Cardiac muscle cell (in vitro differentiated cells and primary cell): ENCODE data around the gene TMEM200B. TPM values are rescaled to one million over a fixed set of nuclear protein-coding genes. Genes with fewer than 3 reads are reported as not detected.
"Not testable (repeated sequence)": the region's sequence is repeated elsewhere in the genome, so short reads cannot be mapped to it uniquely, and the experiment has no call there.

Experiments
- DNase-seq, 2 donors: peaks; one replicate each; pipeline versions ENCODE4 v3.0.0 to v3.0.0-alpha.2; 2010 to 2017; ENCODE audit warnings: low read depth in 1 of 2, low spot score in 1 of 2
- H3K27ac ChIP-seq: fragments of 200-600 bp; sonication (generic); 2 replicates; pipeline ENCODE4 v1.5.1; 2016
- H3K27me3 ChIP-seq: fragments of 200-600 bp; sonication (generic); 2 replicates; pipeline ENCODE4 v1.6.0; 2016; ENCODE audit warnings: control low read depth
- H3K36me3 ChIP-seq: fragments of 200-600 bp; sonication (generic); 2 replicates; pipeline ENCODE4 v1.5.1; 2016; ENCODE audit warnings: control low read depth
- H3K4me1 ChIP-seq: fragments of 200-600 bp; sonication (generic); 2 replicates; pipeline ENCODE4 v1.8.1; 2017; ENCODE audit warnings: low read depth, mild to moderate bottlenecking, mixed run types
- H3K4me3 ChIP-seq: fragments of 200-600 bp; sonication (generic); 2 replicates; pipeline ENCODE4 v1.5.1; 2016; ENCODE audit warnings: mild to moderate bottlenecking
- H3K9me3 ChIP-seq: fragments of 200-600 bp; sonication (generic); 2 replicates; pipeline ENCODE4 v1.5.1; 2017; ENCODE audit warnings: low read depth, mild to moderate bottlenecking, control low read depth
- CTCF ChIP-seq: IDR thresholded peaks from 2 replicates; pipeline ENCODE4 v1.5.1; 2012; ENCODE audit warnings: low read depth, mild to moderate bottlenecking, low read length
- polyA plus RNA-seq: library from polyadenylated mRNA; unstranded; fragments of >200 nt; fragmentation: Nextera tagmentation; extraction: Ambion mirVana; gene quantifications from 2 replicates; pipeline ENCODE4 v1.2.1, GENCODE V29; 2016
- total RNA-seq: library from RNA; depleted of rRNA; stranded (reverse); fragments of >200 nt; gene quantifications from 2 replicates; pipeline ENCODE4 v1.2.3, GENCODE V29; 2016

The TMEM200B gene
- total and polyA plus RNA-seq, 2 experiments from 2014 or later: 18.7 to 37.6 TPM

- H3K36me3 ChIP-seq: no peaks in the 10 kb centered on the region
- no peak for TF ChIP-seq CTCF
- no peak for DNase-seq
- no peak overlapping the region for H3K4me3 ChIP-seq
- H3K4me1 ChIP-seq: no peaks in the 10 kb centered on the region
- H3K9me3 ChIP-seq: no peaks in the 10 kb centered on the region
- H3K27ac ChIP-seq: no peak overlapping the region
- no peaks in the 10 kb centered on the region for H3K27me3 ChIP-seq
These were observed 23.2 kb downstream of the TMEM200B start for GRCh38 chr1:29100487-29100886.

DNA sequence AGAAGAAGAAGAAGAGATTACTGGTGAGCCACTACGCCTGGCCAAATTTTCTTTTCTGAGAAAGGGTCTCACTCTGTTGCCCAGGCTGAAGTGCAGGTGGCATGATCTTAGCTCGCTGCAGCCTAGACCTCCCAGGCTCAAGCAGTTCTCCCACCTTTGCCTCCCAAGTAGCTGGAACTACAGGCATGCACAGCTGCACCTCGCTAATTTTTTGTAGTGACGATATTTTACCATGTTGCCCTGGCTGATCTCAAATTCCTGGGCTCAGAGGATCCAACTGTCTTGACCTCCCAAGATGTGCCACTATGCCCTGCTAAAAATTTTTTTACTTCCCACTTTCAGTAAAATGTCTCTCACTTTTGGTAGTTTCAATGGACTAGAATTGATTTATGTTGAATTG, 24.4 kb downstream of the TMEM200B start:
- no peak for TF ChIP-seq CTCF
- Histone ChIP-seq H3K4me1 (no peaks in the 10 kb centered on the region), H3K36me3 (no peaks in the 10 kb centered on the region), H3K4me3 (no peak overlapping the region), H3K27ac (no peak overlapping the region), H3K9me3 (no peaks in the 10 kb centered on the region), H3K27me3 (no peaks in the 10 kb centered on the region)
- DNase-seq: no peak

DNA sequence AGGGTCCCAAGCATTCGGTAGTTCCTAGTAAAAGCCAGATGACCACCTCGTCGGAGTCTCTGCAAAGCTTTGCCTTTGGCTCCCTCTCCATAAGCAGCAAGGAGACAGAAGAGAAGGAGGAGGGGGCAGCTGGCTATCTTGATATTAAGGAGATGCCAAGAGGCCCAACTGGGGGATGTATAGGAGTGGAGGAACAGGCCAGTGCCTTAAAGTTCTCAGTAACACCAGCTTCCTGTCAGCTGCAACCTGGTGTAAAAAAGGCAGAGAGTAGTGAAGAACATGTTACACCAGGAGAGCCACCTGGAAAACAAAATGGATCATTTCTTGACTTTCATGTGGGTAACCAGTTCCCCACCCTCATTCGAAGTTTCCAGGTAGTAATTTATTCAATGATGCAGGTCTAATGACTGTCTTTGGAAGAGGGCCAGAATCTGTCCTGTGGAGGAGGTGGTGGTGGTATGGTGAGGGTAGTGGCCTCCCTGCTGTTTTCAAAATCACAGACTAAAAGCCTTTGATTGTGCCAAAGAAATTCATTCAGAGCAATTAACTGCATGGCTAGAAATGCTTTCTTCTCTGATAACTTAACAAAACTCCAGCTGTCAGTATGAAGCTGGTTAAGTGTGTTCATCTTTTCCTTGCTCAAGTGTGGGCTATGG, 27.3 kb downstream of the TMEM200B start:
- no peaks in the 10 kb centered on the region for H3K27me3 ChIP-seq
- no peak for DNase-seq
- H3K4me1 ChIP-seq: peaks cover 5% of the 10 kb centered on the region
- H3K4me3 ChIP-seq: no peak overlapping the region
- no peaks in the 10 kb centered on the region for H3K36me3 ChIP-seq
- H3K27ac ChIP-seq: no peak overlapping the region
- no peak for TF ChIP-seq CTCF
- no peaks in the 10 kb centered on the region for H3K9me3 ChIP-seq

GRCh38 chr1:29094954-29095353, 28.7 kb downstream of the TMEM200B start:
- Histone ChIP-seq H3K4me1 (peaks cover 14% of the 10 kb centered on the region), H3K4me3 (no peak overlapping the region), H3K27ac (no peak overlapping the region), H3K9me3 (no peaks in the 10 kb centered on the region), H3K36me3 (no peaks in the 10 kb centered on the region), H3K27me3 (no peaks in the 10 kb centered on the region)
- TF ChIP-seq CTCF: no peak
- DNase-seq: no peak

DNA sequence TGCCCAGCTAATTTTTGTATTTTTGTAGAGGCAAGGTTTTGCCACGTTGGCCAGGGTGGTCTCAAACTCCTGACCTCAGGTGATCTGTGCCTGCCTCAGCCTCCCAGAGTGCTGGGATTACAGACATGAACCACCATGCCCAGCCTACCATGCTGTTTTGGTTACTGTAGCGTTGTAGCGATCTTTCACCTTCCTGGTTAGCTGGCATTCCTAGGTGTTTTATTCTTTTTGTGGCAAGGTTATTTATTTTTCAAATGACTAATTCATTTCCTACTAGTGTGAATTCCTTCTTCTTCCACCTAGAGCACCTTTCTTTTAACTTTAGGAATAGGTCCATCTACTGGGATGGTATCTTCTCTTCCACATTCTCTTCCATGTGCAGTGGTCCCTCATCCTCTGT, 29.3 kb downstream of the TMEM200B start:
- no peaks in the 10 kb centered on the region for H3K36me3 ChIP-seq
- TF ChIP-seq CTCF: no peak
- no peaks in the 10 kb centered on the region for H3K27me3 ChIP-seq
- H3K27ac ChIP-seq: no peak overlapping the region
- H3K4me1 ChIP-seq: peaks cover 14% of the 10 kb centered on the region
- H3K9me3 ChIP-seq: no peaks in the 10 kb centered on the region
- no peak for DNase-seq
- no peak overlapping the region for H3K4me3 ChIP-seq

GRCh38 chr1:29092704-29093103, 31.0 kb downstream of the TMEM200B start:
- not testable (repeated sequence) for H3K4me3 ChIP-seq, DNase-seq, H3K36me3 ChIP-seq, H3K27ac ChIP-seq, H3K27me3 ChIP-seq, H3K9me3 ChIP-seq
- H3K4me1 ChIP-seq: peaks cover 14% of the 10 kb centered on the region
